Inflammatory macrophage (primary cell): ENCODE data around the gene CHRNB2.

ENCODE experiments used
- DNase-seq, 2 donors: peaks; one replicate each; pipeline ENCODE4 v3.0.0-alpha.2; 2020 to 2022

The CHRNB2 gene

DNA sequence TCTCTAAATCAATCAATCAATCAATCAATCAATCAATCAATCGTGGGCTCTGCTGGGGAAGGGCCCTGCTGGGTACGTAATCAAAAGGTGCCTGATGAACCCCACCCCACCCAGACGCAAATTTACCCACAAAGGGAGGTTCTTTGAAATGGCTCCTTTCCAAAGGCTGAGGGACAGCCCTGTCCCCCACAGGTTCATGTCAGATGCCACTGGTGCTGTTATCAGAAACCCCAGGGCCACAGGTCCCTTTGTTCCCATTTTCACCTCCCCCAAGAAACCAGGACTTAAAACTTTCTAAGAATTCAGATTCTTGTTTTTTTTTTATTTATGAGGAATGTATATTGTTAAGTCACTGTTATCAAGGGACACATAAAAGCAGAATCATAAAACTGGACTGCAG lies 14.2 kb downstream of the CHRNB2 start:
- no peak for DNase-seq

DNA sequence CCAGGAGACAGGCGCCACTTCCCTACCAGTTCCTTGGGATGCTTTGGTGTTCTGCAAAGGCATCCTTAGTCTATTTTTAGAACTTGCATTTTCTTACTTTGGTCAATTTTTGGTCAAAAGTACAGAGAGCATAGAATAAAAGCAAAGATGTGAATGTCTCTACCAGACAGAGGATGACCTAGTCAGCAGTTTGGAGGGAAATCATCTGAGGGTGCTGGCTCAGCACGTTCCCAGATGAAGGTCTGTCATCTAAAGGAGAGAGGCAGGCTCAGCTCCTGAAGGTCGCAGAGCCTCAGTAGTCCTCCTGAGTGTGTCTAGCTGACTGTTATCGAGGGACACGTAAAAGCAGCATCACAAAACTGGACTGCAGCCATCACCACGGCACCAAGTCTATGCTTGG lies 15.3 kb downstream of the CHRNB2 start:
- DNase-seq, result no peak

- no peak for DNase-seq
Observed at GRCh38 chr1:154583773-154584172, 16.2 kb downstream of the CHRNB2 start.

DNA sequence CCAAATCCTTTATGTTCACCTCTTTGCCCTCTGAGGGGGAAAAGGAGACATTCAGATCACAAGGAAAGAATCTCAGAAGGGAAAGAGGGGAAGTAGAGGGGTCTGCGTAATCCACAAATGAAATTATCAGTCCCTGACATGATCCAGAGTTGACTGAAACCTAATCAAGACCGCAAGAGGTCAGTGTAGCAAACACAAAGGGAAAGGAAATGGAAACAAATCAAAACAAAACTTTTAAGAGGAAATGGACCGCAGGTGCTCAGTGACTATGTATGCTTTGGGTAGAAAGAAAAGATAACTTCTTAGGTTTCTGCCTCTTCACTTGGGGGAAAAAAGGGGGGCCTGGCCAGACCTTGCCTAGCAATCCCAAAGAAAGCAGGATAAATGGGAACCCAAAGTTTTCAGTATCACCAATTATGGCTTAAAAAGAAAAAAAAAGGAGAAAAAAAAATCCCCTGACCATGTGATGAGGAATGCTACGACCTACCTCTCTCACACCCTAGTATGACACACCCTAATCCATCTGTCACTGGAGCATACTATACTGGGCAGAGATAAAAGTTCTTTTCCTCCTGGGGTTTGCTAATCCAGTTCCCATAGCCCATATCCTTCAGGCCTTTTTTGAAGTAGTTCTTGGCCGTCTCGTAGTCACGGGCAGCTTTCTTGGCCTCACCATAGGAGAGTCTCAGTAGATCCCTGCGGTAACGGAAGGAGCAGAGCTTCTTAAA lies 16.9 kb downstream of the CHRNB2 start:
- DNase-seq, result no peak

GRCh38 chr1:154586231-154586630 lies 18.7 kb downstream of the CHRNB2 start:
- DNase-seq, result no peak

DNA sequence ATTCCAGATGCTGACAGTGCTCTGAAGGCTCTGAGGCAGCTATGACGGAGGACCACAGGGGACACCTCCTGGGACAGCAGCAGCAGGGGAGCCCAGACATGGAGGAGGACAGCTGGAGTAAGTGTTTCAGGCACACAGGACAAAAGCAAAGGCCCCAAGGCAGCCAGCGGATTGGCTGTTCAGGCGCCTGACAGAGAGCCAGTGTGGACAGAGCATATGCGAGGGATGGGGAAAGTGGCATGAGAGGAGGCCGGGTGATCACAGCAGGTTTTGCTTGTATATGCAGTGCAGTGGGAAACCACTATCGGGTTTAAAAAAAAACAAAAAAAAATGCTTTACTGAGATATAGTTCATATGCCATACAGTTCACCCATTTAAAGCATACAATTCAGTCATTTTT lies 19.1 kb downstream of the CHRNB2 start:
- DNase-seq, result no peak

DNA sequence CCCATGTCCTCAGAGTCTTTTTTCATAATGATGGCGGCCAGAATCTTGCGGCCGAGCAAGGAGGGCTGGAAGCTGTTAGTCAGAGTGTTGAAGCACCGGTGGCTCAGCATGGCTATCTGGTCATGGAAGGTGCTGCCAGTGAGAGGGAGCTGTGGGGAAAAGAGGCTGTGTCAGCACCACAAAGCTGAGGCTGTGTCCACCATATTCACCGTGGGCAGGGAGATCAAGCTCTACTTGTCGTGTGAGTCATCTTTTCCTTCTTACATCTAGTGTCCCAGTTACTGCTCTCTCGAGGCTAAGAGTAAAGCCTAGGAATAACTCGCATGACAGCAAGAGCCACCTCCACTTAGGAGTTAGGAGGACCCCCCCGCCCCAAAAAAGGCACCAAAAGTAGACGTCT lies 22.2 kb downstream of the CHRNB2 start:
- DNase-seq, result no peak

DNA sequence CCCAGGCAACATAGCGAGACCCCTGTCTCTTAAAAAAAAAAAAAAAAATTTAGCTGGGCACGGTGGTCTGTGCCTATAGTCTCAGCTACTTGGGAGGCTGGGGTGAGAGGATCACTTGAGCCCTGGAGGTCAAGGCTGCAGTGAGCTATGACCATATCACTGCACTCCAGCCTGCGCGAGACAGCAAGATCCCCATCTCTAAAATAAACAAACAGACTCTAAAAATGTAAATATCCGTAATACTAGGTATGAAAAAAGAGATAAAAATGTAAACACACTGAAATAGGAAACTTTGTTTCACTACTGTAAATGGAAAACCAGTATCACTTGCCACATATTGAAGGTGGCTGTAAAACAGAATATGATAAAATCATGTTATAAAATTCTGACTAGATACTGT lies 23.2 kb downstream of the CHRNB2 start:
- no peak for DNase-seq

GRCh38 chr1:154591206-154591605 lies 23.6 kb downstream of the CHRNB2 start:
- no peak for DNase-seq

DNA sequence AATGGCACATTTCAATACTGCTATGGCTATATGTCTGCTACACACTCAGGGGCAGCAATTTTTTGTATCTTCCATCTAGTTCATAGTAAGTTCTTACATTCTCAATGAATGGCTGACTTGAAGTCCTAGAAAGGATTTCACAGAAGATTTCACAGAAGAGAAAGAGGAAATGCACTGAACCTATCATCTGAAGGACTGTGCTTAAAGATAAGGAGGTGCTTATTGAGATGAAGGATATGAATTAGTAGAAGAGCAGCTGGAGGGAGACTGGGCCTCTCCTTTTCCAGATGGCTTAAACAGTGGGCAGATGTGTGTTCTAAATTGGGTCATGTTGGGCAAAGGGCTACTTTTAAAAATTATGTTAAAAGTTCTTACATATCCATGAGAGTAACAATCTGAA lies 25.8 kb downstream of the CHRNB2 start:
- DNase-seq, result no peak

DNA sequence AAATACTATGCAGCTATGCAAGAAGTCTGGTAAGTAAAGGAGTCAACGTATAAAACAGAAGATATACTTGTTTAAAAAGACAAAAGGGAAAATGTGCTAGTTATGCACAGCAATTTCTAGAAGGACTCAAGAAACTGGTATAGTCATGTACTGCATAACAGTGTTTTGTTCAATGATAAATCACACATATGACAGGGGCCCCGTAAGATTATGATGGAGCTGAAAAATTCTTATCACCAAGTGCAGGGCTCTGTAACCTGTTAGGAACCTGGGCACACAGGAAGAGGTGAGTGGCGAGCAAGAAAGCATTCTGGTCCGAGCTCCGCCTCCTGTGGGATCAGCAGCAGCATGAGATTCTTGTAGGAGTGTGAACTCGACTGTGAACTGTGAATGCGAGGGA lies 27.2 kb downstream of the CHRNB2 start:
- DNase-seq, result no peak

- no peak for DNase-seq
Observed at GRCh38 chr1:154595621-154596020, 28.0 kb downstream of the CHRNB2 start.

DNA sequence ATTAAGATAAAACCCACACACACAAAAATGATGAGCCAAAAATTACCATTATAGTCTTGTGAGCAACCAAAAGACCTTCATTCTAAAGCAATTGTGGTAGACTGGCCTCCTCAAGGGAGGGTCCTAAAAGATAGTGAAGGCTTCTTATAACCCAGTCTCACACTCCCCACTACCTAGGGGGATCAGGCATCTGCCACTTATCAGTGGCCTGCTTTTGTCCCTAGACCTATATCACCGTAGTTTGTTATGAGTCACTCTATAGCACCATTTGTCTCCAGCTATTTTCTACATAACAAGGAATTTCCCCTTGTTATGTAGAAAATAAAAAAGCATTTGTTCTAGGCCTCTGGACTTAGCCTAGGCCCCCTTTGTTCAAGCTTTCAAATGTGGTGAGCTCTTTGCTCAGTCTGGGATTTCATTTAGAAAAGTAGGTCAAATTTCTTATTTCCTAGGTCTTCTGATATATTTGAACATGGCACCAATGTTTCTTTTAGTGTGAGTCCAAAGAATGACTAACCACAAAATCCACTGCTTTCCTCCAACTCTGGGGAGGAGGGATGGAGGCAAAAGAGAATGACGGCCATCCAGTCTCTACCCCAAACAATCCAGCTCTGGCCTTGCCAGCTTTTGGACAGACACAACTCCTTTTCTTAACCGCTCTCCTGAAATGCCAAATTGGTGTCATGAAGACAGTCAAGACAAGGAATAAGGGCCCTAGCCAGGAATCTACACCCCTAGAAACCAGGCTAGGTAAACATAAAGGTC lies 31.5 kb downstream of the CHRNB2 start:
- DNase-seq, result no peak

- no peak for DNase-seq
Observed at GRCh38 chr1:154599658-154600057, 32.1 kb downstream of the CHRNB2 start.

DNA sequence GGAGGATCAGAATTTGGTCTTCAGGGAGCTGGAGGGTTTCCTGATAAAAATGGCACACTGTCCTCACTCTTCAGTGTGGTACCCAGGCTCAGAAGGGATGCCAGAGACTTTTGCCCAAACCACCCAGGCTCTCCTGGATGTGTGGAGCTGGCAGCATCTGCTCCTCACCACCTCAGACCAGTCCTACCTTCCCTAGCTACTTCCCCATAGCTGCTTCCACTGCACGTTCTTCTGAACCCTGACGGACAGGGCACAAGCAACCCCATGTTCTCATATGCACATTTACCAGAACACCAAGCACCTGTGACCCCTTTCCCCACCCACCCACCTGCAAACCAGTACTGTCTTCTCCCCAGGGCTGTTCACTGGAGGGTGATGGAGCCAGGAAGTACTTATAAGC lies 35.7 kb downstream of the CHRNB2 start:
- DNase-seq, result no peak

GRCh38 chr1:154605534-154605933 lies 38.0 kb downstream of the CHRNB2 start:
- peak; percentile 50 to 73 for DNase-seq

GRCh38 chr1:154607106-154607608 lies 39.6 kb downstream of the CHRNB2 start:
- DNase-seq, result peak; percentile 19 to 33

DNA sequence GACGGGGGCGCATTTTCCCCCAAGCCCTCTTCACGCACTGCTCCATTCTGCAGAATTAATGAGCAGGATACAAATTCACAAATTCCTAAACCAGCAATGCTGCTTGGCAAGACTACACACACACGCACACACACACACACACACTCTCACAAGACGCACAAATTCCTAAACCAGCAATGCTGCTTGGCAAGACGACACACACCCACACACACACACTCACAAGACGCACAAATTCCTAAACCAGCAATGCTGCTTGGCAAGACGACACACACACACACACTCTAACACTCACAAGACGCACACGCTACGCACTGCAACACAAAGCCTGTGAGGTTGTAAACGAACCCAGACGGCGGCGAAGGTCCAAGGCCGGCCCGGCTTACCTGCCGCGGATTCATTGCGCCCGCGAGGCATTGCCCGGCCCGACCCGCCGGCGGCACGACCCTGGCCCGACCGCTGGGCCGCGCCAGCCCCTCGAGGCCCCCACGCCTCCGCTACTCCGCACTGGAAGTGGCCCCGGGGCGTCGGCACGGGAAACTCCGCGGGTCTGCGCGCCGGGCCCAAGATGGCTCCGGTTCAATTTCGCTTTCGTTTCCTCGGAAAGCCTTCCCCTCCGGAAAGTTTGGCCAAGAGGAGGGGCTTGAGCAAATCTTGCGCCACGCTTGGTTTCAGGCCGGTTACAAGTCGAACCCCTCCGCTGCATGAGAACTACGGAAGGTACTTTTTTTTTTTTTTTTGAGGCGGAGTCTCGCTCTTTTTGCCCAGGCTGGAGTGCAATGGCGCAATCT lies 40.2 kb downstream of the CHRNB2 start, which contains the start of gene ADAR:
TSS of gene ADAR (minus strand) at position 578 of the 788 bp plus-strand sequence. CDS start at position 398, 180 bp downstream.
- peak; percentile 97 for DNase-seq

DNA sequence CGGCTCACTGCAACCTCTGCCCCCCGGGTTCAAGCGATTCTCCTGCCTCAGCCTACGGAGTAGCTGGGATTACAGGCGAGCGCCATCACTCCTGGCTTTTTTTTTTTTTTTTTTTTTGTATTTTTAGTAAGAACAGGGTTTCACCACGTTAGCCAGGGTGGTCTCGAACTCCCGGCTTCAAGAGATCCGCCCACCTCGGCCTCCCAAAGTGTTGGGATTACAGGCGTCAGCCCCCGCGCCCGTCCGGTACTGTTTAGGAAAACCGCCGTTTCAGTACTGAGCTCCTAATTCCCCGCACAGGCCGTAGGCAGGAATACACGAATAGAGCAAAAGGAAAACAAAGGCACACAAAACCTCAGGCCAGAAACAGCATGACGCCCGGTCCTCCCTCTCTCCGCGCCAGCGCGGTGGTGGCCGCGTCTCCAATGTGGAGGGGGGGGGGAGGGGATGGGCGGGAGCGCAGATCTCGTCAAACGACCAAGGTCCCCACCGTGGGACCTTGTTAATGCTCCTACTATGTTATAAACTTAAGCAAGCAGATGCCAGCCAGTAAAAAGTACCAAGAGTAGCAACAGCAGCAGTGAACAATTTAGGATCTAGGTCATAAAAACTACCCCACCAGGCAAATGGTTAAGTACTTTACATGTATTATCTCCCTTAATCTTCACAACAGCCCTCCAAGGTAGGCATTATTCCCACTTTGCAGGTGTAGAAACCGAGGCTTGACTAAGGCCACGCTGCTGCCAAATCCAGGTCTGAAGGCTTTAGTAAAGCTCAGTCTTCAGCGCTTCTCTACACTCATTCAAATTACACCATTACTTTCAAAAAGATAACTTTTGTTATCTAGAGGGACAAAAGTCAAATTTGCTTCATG lies 41.1 kb downstream of the CHRNB2 start:
- peak in 1 of 2 donors; percentile 8 for DNase-seq

DNA sequence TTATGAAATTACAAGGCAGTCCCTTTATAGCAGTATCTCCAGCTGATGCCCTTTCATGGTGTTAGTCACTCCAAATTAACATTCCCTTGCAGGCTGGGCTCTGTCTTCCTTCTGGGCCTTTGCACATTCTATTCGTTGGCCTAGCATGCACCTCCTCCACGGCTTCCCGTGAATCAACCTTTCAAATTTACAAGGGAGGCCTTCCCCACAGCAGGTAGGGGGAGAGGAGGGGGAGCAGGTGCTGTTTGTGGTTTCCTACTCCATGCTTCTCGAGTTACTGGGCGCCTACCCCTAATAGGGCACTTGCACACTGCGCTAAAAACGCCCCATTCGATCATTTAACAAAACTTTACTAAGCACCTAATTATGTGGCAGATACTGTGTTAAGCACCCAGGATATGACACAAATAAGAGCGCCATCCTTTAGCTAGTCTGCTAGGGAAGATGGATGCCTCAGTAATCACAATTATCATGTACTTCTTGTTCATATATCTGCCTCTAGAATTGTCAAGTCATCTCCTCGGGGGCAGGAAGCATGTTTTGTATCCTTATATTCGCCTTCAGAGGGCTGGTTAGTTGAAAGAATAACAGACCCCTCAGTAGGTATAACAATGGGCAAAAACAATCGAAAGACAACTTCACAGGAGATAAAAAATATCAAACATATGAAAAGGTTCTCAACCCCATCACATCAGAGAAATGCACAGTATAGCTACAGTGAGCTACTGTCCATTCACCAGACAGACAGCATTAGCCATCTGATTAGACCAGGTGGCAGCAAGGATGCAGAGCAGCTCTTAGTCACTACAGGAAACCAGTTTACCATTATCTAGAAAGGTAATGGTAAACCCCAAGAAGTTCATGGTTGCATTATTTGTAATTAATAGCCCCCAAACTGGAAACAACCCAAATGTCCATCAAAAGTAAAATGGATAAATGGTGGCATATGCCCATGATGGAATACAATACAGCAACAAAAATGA lies 42.1 kb downstream of the CHRNB2 start:
- DNase-seq, result no peak
